Spinal cord (tissue), 10 donors: ENCODE data around the gene COPE. TPM values are rescaled to one million over a fixed set of nuclear protein-coding genes. Genes with fewer than 3 reads are reported as not detected.

Experiments used
- DNase-seq, 6 donors: peaks; one replicate each; pipeline versions ENCODE4 v3.0.0 to v3.0.0-alpha.2; 2013 to 2015; ENCODE audit warnings: low spot score in 6 of 6, low read depth in 4 of 6
- H3K27ac ChIP-seq: one replicate; pipeline ENCODE4 v1.5.1; 2013; ENCODE audit warnings: low read depth, low read length, control low read depth
- H3K27me3 ChIP-seq: one replicate; pipeline ENCODE4 v1.6.1; 2013; ENCODE audit warnings: low read length; ENCODE audit not compliant: control insufficient read depth, insufficient read depth
- H3K36me3 ChIP-seq: one replicate; pipeline ENCODE4 v1.6.1; 2013; ENCODE audit warnings: low read length; ENCODE audit not compliant: control insufficient read depth, insufficient read depth
- H3K4me1 ChIP-seq: one replicate; pipeline ENCODE4 v1.6.1; 2013; ENCODE audit warnings: low read length; ENCODE audit not compliant: control insufficient read depth, insufficient read depth
- H3K4me3 ChIP-seq: one replicate; pipeline ENCODE4 v1.5.1; 2013; ENCODE audit warnings: low read depth, low read length, control low read depth
- H3K9me3 ChIP-seq: one replicate; pipeline ENCODE4 v1.6.1; 2013; ENCODE audit warnings: low read length; ENCODE audit not compliant: control insufficient read depth, insufficient read depth
- WGBS: methylation state at CpG from one replicate; pipeline ENCODE4 v1.1.5; 2013; ENCODE audit warnings: missing lambda C conversion rate; ENCODE audit not compliant: insufficient coverage; 5-methylcytosine and 5-hydroxymethylcytosine counted together
- polyA plus RNA-seq, 2 donors: library from polyadenylated mRNA; unstranded; fragments of 120-200 nt; gene quantifications; one replicate each; pipeline ENCODE4 v1.2.1, GENCODE V29; 2013; ENCODE audit not compliant: insufficient read length in 2 of 2
- total RNA-seq, 2 donors: library from RNA; depleted of rRNA in 1 of 2; stranded (reverse); fragments of 120-200 nt in 1 of 2; fragments of >200 nt in 1 of 2; gene quantifications; one replicate each; pipeline versions ENCODE4 v1.2.3 to v1.2.4, GENCODE V29; 2013 to 2014
- donor health status: healthy.

Gene COPE
- total and polyA plus RNA-seq, 4 donors = 77.2 to 188 (median 177) TPM

- no peak for DNase-seq
- Histone ChIP-seq H3K36me3 (peaks cover 92% of the 10 kb centered on the region), H3K4me1 (no peaks in the 10 kb centered on the region), H3K27ac (no peak overlapping the region), H3K4me3 (no peak overlapping the region), H3K9me3 (no peaks in the 10 kb centered on the region), H3K27me3 (no peaks in the 10 kb centered on the region)
- 90% methylated on average over 29 of the region's 30 CpGs for WGBS
These were observed 35.5 kb downstream of the COPE start for GRCh38 chr19:18883526-18884304.

DNA sequence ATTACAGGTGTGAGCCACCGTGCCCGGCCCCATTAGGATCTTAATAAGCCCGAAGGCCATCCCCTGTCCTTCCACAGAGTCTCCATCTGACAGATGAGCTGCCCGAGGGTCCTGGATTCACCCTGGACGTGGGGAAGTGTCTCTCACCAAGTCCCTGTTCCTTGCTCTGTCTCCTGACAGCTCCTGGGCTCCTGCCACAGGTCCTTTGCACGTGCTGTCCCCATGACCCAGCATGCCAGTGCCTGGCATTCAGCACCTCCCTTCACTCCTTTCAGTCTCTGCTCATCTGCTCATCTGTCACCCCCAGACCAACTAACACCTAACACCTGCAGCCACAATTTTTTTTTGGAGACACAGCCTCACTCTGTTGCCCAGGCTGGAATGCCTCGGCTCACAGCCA is 37.7 kb downstream of the COPE start:
- WGBS = 98% methylated on average over 7 of the region's 7 CpGs
- no peak for DNase-seq

GRCh38 chr19:18879579-18880373 is 39.4 kb downstream of the COPE start:
- Histone ChIP-seq H3K9me3 (no peaks in the 10 kb centered on the region), H3K27me3 (no peaks in the 10 kb centered on the region), H3K4me3 (no peak overlapping the region), H3K36me3 (peaks cover 96% of the 10 kb centered on the region), H3K4me1 (no peaks in the 10 kb centered on the region), H3K27ac (no peak overlapping the region)
- DNase-seq = no peak
- WGBS = 75% methylated on average over 12 of the region's 13 CpGs

More for the DNA sequence above, 37.7 kb downstream of the COPE start:
- Histone ChIP-seq H3K9me3 (no peaks in the 10 kb centered on the region), H3K4me3 (no peak overlapping the region), H3K27ac (no peak overlapping the region), H3K27me3 (no peaks in the 10 kb centered on the region), H3K36me3 (peaks cover 96% of the 10 kb centered on the region), H3K4me1 (no peaks in the 10 kb centered on the region)

GRCh38 chr19:18878858-18879578 is 40.2 kb downstream of the COPE start:
- Histone ChIP-seq H3K36me3 (peaks cover 96% of the 10 kb centered on the region), H3K4me1 (no peaks in the 10 kb centered on the region), H3K9me3 (no peaks in the 10 kb centered on the region), H3K4me3 (no peak overlapping the region), H3K27ac (no peak overlapping the region), H3K27me3 (no peaks in the 10 kb centered on the region)
- 89% methylated on average over 30 of the region's 34 CpGs for WGBS
- no peak for DNase-seq

DNA sequence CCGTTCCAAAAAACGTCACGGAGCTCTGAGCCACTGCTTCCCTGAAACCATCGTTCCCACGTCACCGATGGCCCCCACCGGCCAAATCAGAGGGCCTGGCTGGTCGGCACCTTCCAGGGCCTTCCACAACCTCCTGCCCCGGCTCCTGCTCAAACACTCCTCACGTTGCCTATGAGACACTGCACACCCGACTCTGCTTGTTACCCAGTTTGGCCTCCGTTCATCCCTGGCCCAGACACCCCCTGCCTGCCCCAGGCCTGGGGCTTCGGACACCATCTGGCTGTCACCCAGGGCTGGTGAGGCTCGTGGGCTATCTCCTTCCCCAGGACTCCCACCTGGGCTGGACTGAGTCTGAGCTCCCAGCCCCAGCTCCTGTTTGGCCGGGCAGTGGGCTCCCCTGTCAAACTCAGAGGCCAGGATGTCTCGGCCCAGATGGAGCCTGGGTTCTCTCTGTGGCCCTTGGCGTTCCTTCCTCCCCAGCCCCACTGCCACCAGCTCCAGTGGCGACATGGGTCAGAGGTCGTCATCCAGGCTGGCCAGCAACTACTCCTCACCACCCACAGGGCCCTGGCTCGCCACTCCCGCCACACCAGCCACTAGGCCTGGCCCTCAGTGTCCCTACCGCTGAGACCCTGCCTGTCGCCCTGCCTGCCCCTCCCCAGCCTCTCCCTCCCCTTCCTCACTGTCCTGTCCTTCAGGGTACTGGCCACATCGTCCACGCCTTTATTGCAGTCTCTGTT is 41.0 kb downstream of the COPE start:
- 94% methylated on average over 24 of the region's 25 CpGs for WGBS
- no peak overlapping the region for H3K27ac ChIP-seq
- no peaks in the 10 kb centered on the region for H3K9me3 ChIP-seq
- no peaks in the 10 kb centered on the region for H3K4me1 ChIP-seq
- DNase-seq = no peak
- H3K4me3 ChIP-seq = no peak overlapping the region
- H3K36me3 ChIP-seq = peaks cover 96% of the 10 kb centered on the region
- H3K27me3 ChIP-seq = no peaks in the 10 kb centered on the region

DNA sequence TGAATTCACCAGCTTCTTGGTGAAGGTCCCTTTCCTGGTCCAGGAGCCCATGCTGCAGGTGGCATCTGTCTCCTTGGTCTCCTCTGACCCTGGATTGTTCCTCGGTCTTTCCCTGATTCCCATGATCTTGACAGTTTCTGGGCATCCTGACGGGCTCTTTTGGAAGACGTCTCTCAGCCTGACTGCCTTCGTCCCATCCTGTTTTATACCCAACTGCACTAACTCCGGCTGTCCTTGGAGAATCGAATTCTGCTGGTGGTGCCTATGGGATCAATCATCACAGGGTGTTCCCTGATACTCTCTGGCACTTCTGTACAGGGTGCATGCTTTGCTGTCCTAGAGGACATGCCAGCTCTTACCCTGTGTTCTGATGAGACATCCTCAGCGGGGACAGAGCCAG is 42.3 kb downstream of the COPE start:
- Histone ChIP-seq H3K4me3 (no peak overlapping the region), H3K9me3 (no peaks in the 10 kb centered on the region), H3K36me3 (peaks cover 89% of the 10 kb centered on the region), H3K27me3 (no peaks in the 10 kb centered on the region), H3K27ac (no peak overlapping the region), H3K4me1 (no peaks in the 10 kb centered on the region)
- WGBS = 90% methylated on average over 7 of the region's 7 CpGs
- DNase-seq = no peak

- H3K9me3 ChIP-seq = no peaks in the 10 kb centered on the region
- H3K27me3 ChIP-seq = no peaks in the 10 kb centered on the region
- 94% methylated on average over 5 of the region's 5 CpGs for WGBS
- no peak overlapping the region for H3K4me3 ChIP-seq
- peaks cover 88% of the 10 kb centered on the region for H3K36me3 ChIP-seq
- DNase-seq = no peak
- H3K27ac ChIP-seq = no peak overlapping the region
- H3K4me1 ChIP-seq = peaks cover 2% of the 10 kb centered on the region
These were observed 43.5 kb downstream of the COPE start for GRCh38 chr19:18875726-18876125.

GRCh38 chr19:18871543-18871942 is 47.6 kb downstream of the COPE start:
- no peak for DNase-seq
- 100% methylated on average over 1 of the region's 7 CpGs for WGBS
- peaks cover 2% of the 10 kb centered on the region for H3K27me3 ChIP-seq
- no peaks in the 10 kb centered on the region for H3K9me3 ChIP-seq
- no peak overlapping the region for H3K4me3 ChIP-seq
- peaks cover 33% of the 10 kb centered on the region for H3K4me1 ChIP-seq
- peaks cover 82% of the 10 kb centered on the region for H3K36me3 ChIP-seq
- H3K27ac ChIP-seq = no peak overlapping the region

- Histone ChIP-seq H3K4me1 (peaks cover 33% of the 10 kb centered on the region), H3K27ac (no peak overlapping the region), H3K9me3 (no peaks in the 10 kb centered on the region), H3K27me3 (peaks cover 2% of the 10 kb centered on the region), H3K4me3 (no peak overlapping the region), H3K36me3 (peaks cover 82% of the 10 kb centered on the region)
- no peak for DNase-seq
- WGBS = 41% methylated on average over 25 of the region's 25 CpGs
These were observed 48.5 kb downstream of the COPE start for GRCh38 chr19:18870531-18871172.
